ENCODE results near the gene TRAF3.

TRAF3 gene

DNA sequence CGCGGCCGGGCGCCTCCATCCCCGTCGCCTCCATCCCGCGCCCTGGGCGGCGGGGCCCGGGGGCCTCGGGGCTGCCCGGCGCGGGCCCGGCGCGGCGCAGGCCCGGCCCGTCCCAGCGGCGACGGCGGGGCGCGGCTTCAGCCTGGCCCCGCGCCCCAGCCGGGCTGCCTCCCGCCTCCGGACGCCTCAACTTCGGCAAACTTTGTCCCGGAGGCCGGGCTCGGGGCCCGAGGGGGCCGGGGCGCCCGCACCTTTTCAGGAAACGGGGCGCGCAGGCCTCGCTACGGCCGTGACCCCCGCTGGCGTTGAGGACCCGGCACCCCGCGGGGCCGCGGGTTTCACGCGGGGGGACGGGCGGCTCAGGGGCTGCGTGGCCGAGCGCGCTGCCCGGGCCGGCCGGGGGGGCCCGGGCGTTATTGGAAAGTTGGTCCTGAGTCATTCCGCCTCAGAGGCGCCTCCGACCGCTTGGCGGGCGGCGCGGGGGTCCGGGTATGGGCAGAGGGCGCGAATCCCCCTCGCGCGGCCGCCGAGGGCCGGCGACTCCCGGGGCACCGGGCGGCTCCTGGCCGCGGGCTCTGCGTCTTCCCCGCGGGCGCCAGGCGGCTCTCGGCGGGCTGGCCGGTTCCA is 575 bp downstream of the TRAF3 start:
- DNase-seq, result peak; percentile 49 to 62
- no peak for TF ChIP-seq GATA1 (IDR thresholded peaks at IDR 0.05; ENCODE audit: low read depth, low read length)
- TF ChIP-seq POLR2A (IDR thresholded peaks at IDR 0.05; ENCODE audit: low read length), result no peak

DNA sequence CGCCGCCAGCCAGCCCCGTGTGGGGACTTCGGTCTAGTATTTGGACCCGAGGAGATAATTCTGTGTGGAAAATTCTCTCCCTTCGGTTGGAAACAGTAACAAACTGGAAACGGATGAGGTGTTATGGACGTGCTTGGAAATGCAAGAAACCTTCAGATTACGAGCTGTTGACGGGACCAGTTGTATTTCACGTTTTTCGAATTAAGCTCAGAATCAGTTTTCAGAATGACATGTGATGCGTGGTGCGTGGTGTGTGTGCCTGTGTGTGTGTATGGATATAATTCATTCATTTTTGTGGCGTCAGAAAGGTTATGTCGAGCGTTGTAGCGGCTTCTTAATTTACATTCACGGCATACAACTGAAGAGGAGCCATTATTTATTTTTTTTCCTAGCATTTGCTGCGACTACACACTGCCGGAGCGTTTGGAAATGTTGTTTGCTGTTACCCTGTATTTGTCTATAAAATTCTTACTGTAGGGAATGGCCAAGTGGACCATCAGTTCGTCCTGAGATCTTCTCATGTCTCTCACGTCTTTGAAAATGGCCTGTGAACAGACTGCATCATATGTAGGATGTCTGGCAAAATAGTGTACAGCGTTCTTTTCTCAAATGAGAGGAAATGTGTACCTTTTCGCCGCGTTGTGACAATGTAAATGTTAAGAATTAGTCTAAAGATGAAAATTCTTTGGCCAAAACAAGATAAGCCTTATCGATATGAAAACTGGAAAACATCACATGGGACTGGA is 1.3 kb downstream of the TRAF3 start:
- TF ChIP-seq GATA1 (IDR thresholded peaks at IDR 0.05; ENCODE audit: low read depth, low read length), result no peak
- TF ChIP-seq POLR2A (IDR thresholded peaks at IDR 0.05; ENCODE audit: low read length), result no peak
- DNase-seq, result peak; percentile 45 to 51

DNA sequence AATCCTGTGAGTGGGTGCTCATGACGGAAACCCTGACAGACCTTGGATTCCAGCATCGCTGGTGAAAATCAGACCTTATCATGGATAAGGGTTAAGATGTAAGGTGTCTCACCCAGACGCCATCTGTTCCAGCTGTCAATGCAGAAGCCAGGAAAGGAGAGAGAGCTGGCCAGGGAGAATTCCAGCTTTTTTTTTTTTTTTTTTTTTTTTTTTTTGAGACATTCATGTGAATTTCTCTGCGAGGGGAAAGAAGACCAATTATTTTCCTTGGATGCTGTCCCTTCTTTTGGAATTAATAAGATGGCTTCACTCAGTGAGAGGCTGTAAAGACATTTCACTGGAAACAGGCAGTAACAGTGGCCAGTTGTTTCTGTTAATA is 1.8 kb downstream of the TRAF3 start:
- TF ChIP-seq POLR2A (IDR thresholded peaks at IDR 0.05; ENCODE audit: low read length) (no peak), GATA1 (IDR thresholded peaks at IDR 0.05; ENCODE audit: low read depth, low read length) (no peak)
- no peak for DNase-seq

DNA sequence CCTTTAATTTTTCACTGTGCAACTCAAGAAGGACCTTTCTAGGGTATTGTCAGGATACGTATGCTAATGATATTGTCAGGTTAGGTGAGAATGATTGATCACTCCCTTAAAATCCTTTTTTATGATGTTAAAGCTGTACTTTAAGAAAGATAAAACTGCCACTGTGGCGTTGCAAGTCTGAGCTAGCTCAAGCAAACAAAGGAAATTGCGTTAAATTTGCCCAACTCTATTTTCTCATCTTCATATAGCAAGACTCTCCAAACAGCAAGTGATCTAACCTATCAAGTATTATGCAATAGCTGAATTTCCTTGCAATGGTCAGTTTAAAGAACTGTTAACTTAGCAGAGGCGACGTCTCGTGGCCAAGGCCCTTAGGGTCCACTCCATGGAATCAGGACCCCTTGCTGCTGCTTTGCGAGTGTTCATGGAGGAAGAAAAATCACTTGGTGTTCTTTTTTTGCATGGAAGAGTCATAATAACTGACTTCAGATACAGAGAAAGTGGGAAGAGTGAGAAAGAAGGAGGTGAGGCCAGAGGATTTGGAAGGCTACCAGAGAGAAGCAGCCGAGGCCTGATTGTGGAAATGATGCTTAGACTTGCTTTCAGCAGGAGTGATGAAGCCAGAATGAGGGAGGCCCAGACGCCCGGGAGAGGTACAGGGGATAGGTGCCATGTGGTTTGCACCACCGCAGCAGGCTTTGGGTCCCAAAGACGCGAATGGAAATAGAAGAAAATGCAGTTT is 2.5 kb downstream of the TRAF3 start:
- no peak for DNase-seq
- no peak for TF ChIP-seq POLR2A (IDR thresholded peaks at IDR 0.05; ENCODE audit: low read length)
- no peak for TF ChIP-seq GATA1 (IDR thresholded peaks at IDR 0.05; ENCODE audit: low read depth, low read length)

DNA sequence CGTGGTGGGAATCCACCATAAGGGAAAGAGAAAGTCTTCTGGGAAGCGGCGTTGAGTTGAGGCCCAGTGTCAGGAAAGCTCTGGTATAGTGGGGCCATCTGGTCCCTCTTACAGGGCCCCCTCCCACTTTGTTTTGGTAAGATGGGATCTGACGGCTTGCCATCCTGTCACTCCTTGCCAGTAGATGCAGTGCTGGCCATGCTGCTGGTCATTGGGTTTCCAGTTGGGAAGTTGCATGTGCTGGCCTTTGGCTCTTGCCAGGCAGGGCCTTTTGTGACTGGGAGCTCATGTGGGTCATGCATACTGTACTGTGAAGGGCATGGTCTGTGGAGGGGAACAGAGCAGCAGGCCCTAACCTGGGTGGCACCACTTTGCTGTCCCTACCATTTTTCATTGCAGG is 3.8 kb downstream of the TRAF3 start:
- TF ChIP-seq POLR2A (IDR thresholded peaks at IDR 0.05; ENCODE audit: low read length), result no peak

DNA sequence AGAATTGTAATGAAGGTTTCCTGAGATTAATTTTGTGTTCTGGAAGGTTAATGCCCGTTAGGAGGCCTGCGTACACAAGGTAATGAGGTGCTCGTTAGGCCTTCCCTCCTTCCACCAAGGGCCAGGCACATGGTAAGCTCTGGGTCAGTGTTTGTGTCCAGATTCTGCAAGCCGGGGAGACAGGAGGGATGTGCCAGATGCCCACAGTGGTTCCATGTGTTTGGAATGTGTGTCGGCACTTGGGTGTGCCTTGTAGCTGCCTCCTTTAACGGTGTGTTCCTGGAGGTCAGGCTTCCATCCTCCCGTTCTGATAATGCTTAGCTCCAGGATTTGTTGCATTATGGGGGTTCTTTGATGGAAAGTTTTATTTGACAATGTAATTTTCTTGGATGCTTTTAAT is 5.7 kb downstream of the TRAF3 start:
- TF ChIP-seq POLR2A (IDR thresholded peaks at IDR 0.05; ENCODE audit: low read length) (no peak), GATA1 (IDR thresholded peaks at IDR 0.05; ENCODE audit: low read depth, low read length) (no peak)

More for the DNA sequence above, 3.8 kb downstream of the TRAF3 start:
- DNase-seq, result no peak

DNA sequence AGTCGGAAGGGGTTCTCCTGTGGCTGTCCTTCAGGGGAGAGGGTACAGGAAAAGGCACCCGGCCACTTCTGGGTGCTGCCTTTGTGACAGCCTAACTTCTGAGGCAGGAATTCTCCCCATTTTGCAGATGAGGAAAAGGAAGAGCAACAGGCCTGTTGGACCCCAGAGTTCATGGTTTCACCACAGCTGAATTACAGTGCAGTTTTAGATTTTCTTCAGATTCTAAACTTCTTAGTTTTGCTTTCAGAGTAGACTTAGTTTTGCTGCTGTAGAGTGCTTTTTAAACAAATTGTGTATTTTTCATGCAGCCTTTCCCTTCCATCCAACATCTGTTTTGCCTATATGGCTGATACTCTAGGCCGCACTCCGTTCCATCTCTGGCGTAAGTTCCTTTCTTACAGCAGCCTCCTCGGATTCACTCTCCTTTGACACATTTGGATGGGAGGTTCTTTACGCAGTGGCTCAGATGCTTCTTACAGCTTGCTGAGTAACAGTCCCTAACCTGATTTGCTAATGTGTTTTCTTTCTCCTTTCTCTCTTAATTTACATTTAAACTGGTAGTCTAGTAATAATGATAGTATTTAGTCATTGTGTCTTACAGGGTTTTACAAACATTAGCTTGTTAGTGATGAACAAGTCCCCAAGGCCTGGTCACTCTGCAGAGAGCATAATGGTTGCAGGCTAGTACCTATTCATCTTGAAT is 7.8 kb downstream of the TRAF3 start:
- DNase-seq, result no peak
- TF ChIP-seq POLR2A (IDR thresholded peaks at IDR 0.05; ENCODE audit: low read length) (no peak), GATA1 (IDR thresholded peaks at IDR 0.05; ENCODE audit: low read depth, low read length) (no peak)

More for the DNA sequence above, 5.7 kb downstream of the TRAF3 start:
- DNase-seq, result no peak

DNA sequence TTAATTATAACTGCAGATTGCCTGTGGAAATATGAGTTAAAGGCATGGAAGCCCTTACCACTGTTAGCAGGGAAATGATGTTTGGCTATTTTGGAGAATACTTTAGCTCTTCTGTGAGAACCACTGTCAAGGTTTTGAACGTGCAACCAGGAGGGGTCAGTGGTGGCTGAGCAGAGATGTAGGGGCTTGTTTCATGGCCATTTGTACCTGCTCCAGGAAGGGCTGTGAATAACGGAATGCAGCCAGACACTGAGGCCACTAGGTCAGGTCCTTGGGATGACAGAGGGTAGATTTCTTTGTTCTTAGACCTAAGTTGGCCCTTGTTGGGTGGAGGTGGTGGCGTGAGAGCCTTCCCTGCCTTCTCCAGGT is 8.3 kb downstream of the TRAF3 start:
- no peak for DNase-seq
- no peak for TF ChIP-seq POLR2A (IDR thresholded peaks at IDR 0.05; ENCODE audit: low read length)
- no peak for TF ChIP-seq GATA1 (IDR thresholded peaks at IDR 0.05; ENCODE audit: low read depth, low read length)

DNA sequence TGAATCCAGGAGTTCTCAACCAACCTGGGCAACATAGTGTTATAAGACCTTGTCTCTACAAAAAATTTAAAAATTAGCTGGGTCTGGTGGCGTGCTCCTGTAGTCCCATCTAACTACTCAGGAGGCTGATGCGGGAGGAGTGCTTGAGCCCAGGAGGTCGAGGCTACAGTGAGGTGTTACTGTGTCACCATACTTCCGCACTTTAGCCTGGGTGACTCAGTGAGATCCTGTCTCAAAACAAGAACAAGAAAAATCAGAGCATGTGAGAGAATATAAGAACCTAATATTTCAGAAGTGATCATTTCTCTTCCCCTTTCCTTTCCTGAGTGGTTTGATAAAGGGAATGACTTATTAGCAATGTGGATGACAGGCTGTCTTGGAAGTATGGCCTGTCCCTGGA is 9.5 kb downstream of the TRAF3 start:
- no peak for TF ChIP-seq POLR2A (IDR thresholded peaks at IDR 0.05; ENCODE audit: low read length)
- TF ChIP-seq GATA1 (IDR thresholded peaks at IDR 0.05; ENCODE audit: low read depth, low read length), result no peak
- DNase-seq, result no peak

DNA sequence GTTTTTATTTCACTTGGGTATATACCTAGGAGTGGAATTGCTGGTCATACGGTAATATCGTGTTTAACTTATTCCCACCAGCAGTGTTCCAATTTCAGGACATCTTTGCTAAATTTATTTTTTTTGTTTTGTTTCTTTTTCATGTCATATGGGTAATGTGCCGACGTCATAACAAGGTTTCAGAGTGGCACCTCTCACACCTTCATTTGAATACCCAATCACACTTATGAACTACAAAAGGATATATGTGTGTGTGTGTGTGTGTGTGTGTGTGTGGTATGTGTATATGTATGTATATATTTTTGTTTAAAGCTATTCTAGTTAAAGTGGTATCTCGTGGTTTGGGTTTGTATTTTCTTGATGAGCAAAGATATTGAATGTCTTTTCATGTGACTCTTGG is 12.1 kb downstream of the TRAF3 start:
- no peak for TF ChIP-seq POLR2A (IDR thresholded peaks at IDR 0.05; ENCODE audit: low read length)
- no peak for TF ChIP-seq GATA1 (IDR thresholded peaks at IDR 0.05; ENCODE audit: low read depth, low read length)
- no peak for DNase-seq

DNA sequence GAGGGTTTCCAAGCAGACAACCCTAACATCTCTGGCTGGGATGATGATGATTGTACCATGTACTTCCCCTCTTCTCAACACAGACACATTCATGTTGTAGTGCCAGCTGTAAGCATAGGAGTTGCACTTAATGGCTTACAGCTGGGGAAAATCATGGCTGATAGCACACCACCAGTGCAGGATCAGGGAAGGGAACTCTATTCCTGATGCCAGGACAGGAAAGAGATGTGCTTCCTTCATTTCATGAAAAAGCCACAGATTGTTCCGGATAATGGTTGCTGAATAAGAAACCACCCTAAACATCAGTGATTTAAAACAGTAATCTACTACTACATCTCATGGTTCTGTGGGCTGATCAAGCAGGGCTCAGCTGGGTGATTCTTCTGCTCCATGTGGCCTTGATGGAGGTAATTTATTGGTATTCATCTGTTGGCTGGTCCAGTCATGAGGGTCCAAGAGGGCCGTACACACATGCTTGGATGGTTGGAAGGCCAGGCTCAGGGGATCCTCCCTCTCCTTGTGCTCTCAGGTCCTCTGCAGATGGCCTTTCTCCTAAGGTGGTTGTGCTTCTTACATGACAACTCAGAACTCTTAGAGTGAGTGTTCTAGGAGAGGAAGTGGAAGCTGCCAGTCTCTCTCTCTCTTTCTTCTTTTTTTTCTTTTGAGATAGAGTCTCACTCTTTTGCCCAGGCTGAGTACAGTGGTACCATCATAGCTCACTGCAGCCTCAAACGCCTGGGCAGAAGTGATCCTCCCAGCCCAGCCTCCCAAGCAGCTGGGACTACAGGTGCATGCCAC is 16.5 kb downstream of the TRAF3 start:
- no peak for TF ChIP-seq GATA1 (IDR thresholded peaks at IDR 0.05; ENCODE audit: low read depth, low read length)
- no peak for DNase-seq

DNA sequence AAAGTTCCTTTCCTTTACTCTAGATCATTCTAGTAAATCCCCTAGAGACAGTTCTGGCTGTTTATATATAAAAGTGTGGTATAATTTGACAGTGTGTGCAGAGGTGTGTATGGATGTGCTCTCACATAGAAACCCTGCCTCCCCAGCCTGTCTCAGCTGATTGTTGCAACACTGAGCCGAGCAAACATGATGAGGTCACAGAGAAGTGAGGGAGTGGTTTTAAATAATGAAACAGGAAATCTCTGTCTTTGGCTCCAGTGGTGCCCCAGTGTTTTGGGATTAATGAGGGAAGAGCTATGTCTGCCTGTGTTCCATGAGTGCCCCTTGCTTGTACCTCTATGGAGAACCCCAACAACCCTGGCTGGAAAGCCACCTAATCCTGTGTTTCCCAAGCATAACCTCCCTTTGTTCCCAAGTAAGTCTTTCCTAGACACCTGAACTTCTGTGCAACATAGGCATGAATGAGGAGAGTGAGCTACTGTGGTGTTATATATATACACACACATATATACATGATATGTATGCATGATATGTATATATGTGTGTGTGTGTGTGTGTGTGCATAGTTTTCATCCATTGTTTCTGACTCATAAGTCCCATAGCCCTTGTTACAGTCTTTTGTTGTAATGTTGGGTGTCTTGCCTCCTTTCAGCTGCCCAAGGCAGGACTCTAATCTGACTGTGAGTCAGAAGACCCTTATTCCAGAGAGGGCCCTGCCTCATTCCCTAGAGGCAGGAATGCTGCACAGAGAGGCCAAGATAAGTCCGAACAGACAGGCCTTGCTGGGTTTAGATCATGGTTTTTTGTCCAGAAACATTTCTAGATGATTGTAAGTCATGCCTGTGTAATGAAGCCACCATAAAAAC is 18.0 kb downstream of the TRAF3 start:
- no peak for DNase-seq

More for the DNA sequence above, 18.0 kb downstream of the TRAF3 start:
- no peak for TF ChIP-seq POLR2A (IDR thresholded peaks at IDR 0.05; ENCODE audit: low read length)
- no peak for TF ChIP-seq GATA1 (IDR thresholded peaks at IDR 0.05; ENCODE audit: low read depth, low read length)
